ENCODE measurements around the gene FBXO28.

GRCh38 chr1:224141693-224142092 lies 27.8 kb downstream of the FBXO28 start:
- TF ChIP-seq CTCF (IDR thresholded peaks at IDR 0.05) (no peak), EZH2 (IDR thresholded peaks at IDR 0.05) (no peak)
